Eye (tissue), 1 donor: ENCODE data around the gene TFEB.

Experiments used
- DNase-seq: peaks from one replicate; pipeline ENCODE4 v3.0.0-alpha.2; 2015

TFEB gene

GRCh38 chr6:41671376-41671775 is 64.0 kb downstream of the TFEB start:
- DNase-seq: no peak

GRCh38 chr6:41670703-41671360 is 64.6 kb downstream of the TFEB start:
- DNase-seq: no peak

- no peak for DNase-seq
These were observed 66.4 kb downstream of the TFEB start for GRCh38 chr6:41668968-41669367.

- DNase-seq: no peak
These were observed 68.2 kb downstream of the TFEB start for GRCh38 chr6:41667195-41667594.

- no peak for DNase-seq
These were observed 71.1 kb downstream of the TFEB start for GRCh38 chr6:41664271-41664670.

GRCh38 chr6:41663568-41663967 is 71.8 kb downstream of the TFEB start:
- DNase-seq: no peak

- no peak for DNase-seq
These were observed 75.5 kb downstream of the TFEB start for GRCh38 chr6:41659935-41660334.

- DNase-seq: peak; percentile 76
These were observed 76.8 kb downstream of the TFEB start for GRCh38 chr6:41658636-41659035.

GRCh38 chr6:41657131-41658094 is 78.0 kb downstream of the TFEB start:
- DNase-seq: no peak

- DNase-seq: peak; percentile 59
These were observed 79.3 kb downstream of the TFEB start for GRCh38 chr6:41656002-41656691.

- DNase-seq: peak; percentile 54
These were observed 79.8 kb downstream of the TFEB start for GRCh38 chr6:41655646-41656001.

GRCh38 chr6:41655176-41655575 is 80.2 kb downstream of the TFEB start:
- DNase-seq: no peak

GRCh38 chr6:41654698-41655151 is 80.7 kb downstream of the TFEB start:
- DNase-seq: no peak

- peak; percentile 42 for DNase-seq
These were observed 81.2 kb downstream of the TFEB start for GRCh38 chr6:41654151-41654697.

GRCh38 chr6:41653691-41654090 is 81.7 kb downstream of the TFEB start:
- no peak for DNase-seq

- DNase-seq: no peak
These were observed 82.3 kb downstream of the TFEB start for GRCh38 chr6:41652866-41653652.

- no peak for DNase-seq
These were observed 83.3 kb downstream of the TFEB start for GRCh38 chr6:41651962-41652657.

- DNase-seq: no peak
These were observed 84.0 kb downstream of the TFEB start for GRCh38 chr6:41651246-41651961.

GRCh38 chr6:41650120-41650519 is 85.3 kb downstream of the TFEB start:
- DNase-seq: no peak

GRCh38 chr6:41649596-41649995 is 85.8 kb downstream of the TFEB start:
- no peak for DNase-seq

GRCh38 chr6:41648921-41649320 is 86.5 kb downstream of the TFEB start:
- peak; percentile 58 for DNase-seq
